WERI-Rb-1 (cell line): Measurements from ENCODE around the gene XPO6.

Experiments used
- DNase-seq: peaks from one replicate; pipeline ENCODE4 v3.0.0-alpha.2; 2020
- H3K27ac ChIP-seq: fragments of 250-450 bp; sonication (Bioruptor Pico); 2 replicates; pipeline ENCODE4 v1.5.1; 2020; ENCODE audit warnings: mild to moderate bottlenecking, moderate library complexity
- H3K27me3 ChIP-seq: fragments of 250-450 bp; sonication (Bioruptor Pico); 2 replicates; pipeline ENCODE4 v1.5.1; 2021; ENCODE audit warnings: mild to moderate bottlenecking, low read depth, moderate library complexity; ENCODE audit not compliant: insufficient read depth, severe bottlenecking
- H3K36me3 ChIP-seq: fragments of 250-450 bp; sonication (Bioruptor Pico); 2 replicates; pipeline ENCODE4 v1.5.1; 2020; ENCODE audit warnings: mild to moderate bottlenecking, moderate library complexity
- H3K4me3 ChIP-seq: 2 replicates; pipeline ENCODE4 v1.5.1; 2011; ENCODE audit warnings: low read depth, mild to moderate bottlenecking, control low read depth, low read length
- H3K9me3 ChIP-seq: fragments of 250-450 bp; sonication (Bioruptor Pico); 2 replicates; pipeline ENCODE4 v1.5.1; 2021; ENCODE audit warnings: mild to moderate bottlenecking, moderate library complexity; ENCODE audit not compliant: severe bottlenecking
- CTCF ChIP-seq: IDR thresholded peaks from 2 replicates; pipeline ENCODE4 v1.5.1; 2011; ENCODE audit warnings: low read depth, mild to moderate bottlenecking, control low read depth, inconsistent platforms, low read length

The XPO6 gene

GRCh38 chr16:28092721-28093384, 118.9 kb downstream of the XPO6 start:
- no peak overlapping the region for H3K27ac ChIP-seq
- peaks cover 6% of the 10 kb centered on the region for H3K36me3 ChIP-seq
- no peaks in the 10 kb centered on the region for H3K27me3 ChIP-seq
- no peak for DNase-seq
- H3K4me3 ChIP-seq = no peak overlapping the region
- TF ChIP-seq CTCF = no peak
- H3K9me3 ChIP-seq = no peaks in the 10 kb centered on the region

- Histone ChIP-seq H3K36me3 (peaks cover under 1% of the 10 kb centered on the region), H3K27ac (no peak overlapping the region), H3K27me3 (no peaks in the 10 kb centered on the region), H3K9me3 (no peaks in the 10 kb centered on the region), H3K4me3 (no peak overlapping the region)
- DNase-seq = no peak
- no peak for TF ChIP-seq CTCF
These were observed 120.1 kb downstream of the XPO6 start for GRCh38 chr16:28091656-28092055.

- Histone ChIP-seq H3K27ac (no peak overlapping the region), H3K36me3 (no peaks in the 10 kb centered on the region; the same call in 1 of the 2 replicates), H3K27me3 (no peaks in the 10 kb centered on the region), H3K4me3 (no peak overlapping the region), H3K9me3 (no peaks in the 10 kb centered on the region)
- TF ChIP-seq CTCF = peak; percentile 67
- DNase-seq = peak; percentile 39
These were observed 121.0 kb downstream of the XPO6 start for GRCh38 chr16:28090646-28091377.

GRCh38 chr16:28089992-28090365, 121.8 kb downstream of the XPO6 start:
- Histone ChIP-seq H3K4me3 (no peak overlapping the region), H3K27me3 (no peaks in the 10 kb centered on the region), H3K9me3 (no peaks in the 10 kb centered on the region), H3K36me3 (no peaks in the 10 kb centered on the region), H3K27ac (no peak overlapping the region)
- no peak for TF ChIP-seq CTCF
- DNase-seq = no peak

- no peaks in the 10 kb centered on the region for H3K27me3 ChIP-seq
- no peak overlapping the region for H3K4me3 ChIP-seq
- DNase-seq = no peak
- H3K27ac ChIP-seq = no peak overlapping the region
- TF ChIP-seq CTCF = no peak
- no peaks in the 10 kb centered on the region for H3K36me3 ChIP-seq
- no peaks in the 10 kb centered on the region for H3K9me3 ChIP-seq
These were observed 122.4 kb downstream of the XPO6 start for GRCh38 chr16:28089205-28089991.
